ENCODE results near the gene MGAT2.
A peak's percentile ranks its signal among the peaks of the same experiment; 100 is the strongest.
"Not testable (repeated sequence)": the region's sequence is repeated elsewhere in the genome, so short reads cannot be mapped to it uniquely, and the experiment has no call there.

MGAT2 gene

DNA sequence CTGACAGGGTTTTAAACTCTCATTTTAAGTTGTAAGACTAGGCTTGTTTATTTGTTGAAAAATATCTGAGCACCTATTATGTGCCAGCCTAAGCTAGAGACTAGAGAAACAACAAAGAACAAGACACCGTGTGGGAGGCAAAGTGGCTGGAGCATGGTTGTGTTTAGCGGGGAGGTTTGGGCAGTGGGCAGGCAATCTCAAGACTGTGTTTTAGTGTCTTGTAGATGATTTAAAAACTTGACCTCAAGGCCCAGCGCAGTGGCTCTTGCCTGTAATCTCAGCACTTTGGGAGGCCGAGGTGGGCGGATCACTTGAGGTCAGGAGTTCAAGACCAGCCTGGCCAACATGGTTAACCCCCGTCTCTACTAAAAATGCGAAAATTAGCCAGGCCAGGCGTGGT is 7.9 kb upstream of the MGAT2 start:
- DNase-seq = no peak

DNA sequence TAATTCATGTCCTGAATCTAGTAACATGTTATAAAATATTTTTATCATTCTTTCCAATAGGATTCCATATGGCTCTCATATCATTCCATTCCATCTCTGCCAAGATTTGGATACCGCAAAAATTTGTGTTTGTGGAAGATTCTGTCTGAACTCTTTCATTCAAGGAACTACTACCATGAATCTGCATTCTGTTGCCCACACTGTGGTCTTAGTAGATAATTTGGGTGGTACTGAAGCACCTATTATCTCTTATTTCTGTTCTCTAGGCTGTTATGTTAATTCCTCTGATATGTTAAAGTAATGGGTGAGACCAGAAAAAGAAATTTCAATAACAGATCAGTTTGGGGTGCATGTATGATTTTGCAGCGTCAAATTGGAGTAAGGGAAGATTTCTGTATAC is 6.4 kb upstream of the MGAT2 start:
- no peak for DNase-seq

DNA sequence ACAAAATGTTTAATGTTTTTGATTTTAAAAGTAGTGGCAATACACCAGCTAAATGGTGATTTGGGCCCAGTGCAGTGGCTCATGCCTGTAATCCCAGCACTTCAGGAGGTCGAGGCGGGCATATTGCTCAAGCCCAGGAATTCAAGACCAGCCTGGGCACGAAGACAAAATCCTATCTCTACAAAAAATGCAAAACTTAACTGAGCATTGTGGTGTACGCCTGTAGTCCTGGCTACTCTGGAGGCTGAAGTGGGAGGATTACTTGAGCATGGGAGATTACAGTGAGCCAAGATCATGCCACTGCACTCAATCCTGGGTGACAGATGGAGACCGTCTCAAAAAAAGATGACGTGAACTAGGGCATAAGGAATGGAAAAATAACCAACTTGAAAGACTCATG is 4.8 kb upstream of the MGAT2 start:
- no peak for DNase-seq

DNA sequence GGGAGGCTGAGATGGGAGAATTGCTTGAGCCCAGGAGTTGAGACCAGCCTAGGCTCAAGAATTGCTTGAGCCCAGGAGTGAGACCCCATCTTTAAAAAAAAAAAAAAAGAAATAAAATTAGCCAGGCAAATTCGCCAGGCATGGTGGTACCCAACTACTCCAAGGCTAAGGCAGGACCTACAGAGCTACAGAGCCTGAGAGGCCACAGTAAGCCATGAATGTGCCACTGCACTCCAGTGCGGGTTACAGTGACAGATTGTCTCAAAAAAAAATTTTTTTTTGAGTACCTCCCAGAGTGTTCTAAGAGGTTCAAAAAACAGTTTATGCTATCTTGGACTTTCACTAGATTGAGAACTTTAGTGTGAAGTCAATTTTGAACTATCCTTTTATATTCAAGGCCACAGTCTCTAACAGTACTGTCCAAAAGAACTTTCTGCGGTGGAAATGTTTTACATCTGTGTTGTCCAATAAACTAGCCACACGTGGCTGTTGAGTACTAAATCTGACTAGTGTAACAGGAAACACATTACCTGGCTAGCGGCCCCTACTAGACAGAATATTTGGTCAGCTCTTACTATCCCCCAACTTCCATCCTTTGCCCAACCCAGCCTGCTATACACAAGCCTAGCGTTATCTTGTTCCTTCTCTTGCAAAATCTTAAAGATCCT is 2.6 kb upstream of the MGAT2 start:
- DNase-seq = no peak

GRCh38 chr14:49619273-49619672 is 1.3 kb upstream of the MGAT2 start:
- DNase-seq = not testable (repeated sequence)

- no peak for DNase-seq
Observed at GRCh38 chr14:49619730-49620129, 869 bp upstream of the MGAT2 start.

- no peak for DNase-seq
Observed at GRCh38 chr14:49621114-49621881, 699 bp downstream of the MGAT2 start.

- DNase-seq = no peak
Observed at GRCh38 chr14:49622022-49622607, 1.5 kb downstream of the MGAT2 start.

- no peak for DNase-seq
Observed at GRCh38 chr14:49623387-49623786, 2.8 kb downstream of the MGAT2 start.

GRCh38 chr14:49623941-49624839 is 3.6 kb downstream of the MGAT2 start:
- no peak for DNase-seq

DNA sequence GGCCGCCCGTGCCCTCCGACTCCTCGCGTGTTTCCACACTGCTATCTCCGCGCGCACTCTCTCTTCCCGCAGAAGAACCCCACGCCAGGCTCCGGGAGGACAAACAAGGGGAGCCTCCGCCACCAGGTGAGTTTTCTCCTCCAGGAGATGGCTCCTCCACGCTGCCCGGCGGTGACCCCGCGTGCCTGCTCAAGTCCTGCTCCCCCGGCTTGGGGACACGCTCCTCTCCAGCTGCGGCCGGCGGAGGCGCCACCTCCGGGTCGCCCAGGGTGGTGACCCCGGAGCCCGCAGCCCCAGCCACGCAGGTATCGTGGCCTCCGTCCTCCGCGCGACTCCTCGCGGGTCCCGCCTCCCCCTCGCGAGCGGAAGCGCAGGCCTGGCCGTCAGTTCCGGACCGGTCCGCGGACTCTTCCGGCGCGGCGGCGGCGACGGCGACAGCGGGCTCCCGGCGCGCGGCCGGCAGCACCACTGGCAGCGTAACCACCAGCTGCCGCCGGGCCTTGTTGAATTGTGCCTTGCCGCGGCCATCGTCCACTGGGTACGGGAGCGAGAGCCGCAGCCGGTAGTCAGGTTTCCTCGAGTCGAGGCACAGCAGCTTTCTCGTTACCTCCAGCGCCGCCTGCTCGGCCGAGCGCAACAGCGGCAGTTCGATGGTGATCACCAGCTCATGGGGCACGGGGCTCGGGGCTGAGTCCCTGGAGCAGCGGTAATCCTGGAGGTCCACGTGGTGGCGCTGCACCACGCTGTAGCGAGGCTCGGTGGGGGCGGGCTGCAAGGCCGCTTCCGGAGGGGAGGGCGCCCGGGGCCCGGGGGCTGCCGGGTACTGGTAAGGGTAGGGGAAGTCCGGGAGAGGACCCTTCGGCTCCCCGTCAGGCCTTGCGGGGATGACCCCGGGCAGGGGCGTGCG is 13.3 kb downstream of the MGAT2 start:
- DNase-seq = peak; percentile 87

DNA sequence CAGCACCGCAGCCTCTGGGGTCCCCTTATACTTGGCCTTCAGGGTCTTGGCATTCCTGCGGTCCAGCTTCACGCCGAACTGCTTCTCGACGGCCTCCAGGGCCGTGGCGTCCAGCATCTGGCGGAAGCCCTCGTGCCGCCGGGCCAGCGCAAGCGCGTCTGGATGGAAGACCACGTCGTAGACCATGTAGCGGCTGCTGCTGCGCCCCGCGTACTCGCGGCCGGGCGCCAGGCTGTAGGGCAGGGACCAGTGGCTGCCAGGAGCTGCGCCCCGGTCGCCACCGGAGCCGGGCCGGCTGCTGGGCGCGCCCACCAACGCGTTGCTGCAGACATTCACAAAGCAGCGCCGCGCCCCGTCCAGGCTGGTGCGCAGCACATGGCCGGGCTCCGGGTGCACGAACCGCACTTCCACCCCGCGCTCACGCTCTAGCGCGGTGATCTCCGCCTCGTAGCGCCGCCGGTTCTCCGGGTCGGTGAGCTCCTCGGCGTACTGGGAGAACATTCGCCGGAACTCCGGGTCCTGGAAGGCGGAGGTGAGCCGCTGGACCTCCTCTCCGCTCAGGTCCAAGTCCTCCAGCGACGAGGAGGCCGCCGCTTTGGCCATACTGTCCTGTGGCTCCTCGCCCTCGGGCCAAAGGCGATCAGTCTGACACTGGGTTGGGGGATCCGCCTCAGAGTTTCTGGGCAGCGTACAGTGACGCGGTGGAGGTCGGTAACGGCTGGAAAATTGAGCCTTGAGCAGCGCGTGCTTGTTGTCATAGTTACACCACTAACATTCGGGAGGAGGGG is 14.1 kb downstream of the MGAT2 start, which contains the start of gene DNAAF2:
Gene DNAAF2, minus strand, starts transcription at position 698 of the 788 bp plus-strand sequence. Its CDS starts 95 bp downstream, at position 603.
- peak; percentile 61 for DNase-seq

DNA sequence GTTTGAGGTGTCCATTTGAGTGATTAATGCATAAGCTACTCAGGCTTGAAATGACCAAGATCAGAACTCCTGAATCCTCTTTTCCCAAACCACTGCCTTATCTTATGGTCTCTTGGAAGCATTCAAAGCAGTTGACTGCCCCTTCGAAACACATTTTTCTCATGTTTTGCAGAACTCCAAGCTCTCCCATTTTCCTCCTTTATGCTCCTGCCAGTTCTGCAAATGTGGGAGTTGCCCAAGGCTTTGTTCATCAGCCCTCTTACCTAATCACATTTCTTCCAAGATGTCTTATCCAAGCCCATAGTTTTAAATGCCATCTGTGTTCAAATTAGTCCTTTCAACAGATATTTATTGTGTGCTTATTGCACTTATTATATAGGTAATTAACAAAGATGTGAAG is 16.3 kb downstream of the MGAT2 start:
- DNase-seq = no peak

GRCh38 chr14:49637534-49638078 is 17.0 kb downstream of the MGAT2 start:
- DNase-seq = no peak

GRCh38 chr14:49640540-49641417 is 20.2 kb downstream of the MGAT2 start:
- DNase-seq = no peak

DNA sequence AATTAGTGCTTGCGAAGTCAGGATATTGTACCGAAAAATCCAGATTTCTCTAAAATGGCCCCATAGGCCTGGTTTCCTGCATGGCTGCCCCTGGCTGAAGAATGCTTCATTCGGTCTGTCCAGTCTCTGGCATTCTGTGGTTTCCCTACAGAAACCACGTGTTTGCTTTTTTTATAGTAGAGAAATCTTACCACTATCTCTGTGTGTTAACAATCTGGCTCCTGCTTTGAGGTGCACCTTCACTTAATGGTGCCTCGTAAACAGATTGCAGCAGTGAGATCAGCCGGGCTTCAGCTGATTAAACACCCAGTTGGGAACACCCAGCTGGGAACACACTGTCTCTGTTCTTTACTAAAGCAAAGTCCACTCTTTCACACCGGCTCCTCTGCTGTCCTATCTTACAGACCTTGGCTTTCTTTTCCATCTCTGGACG is 21.1 kb downstream of the MGAT2 start:
- DNase-seq = no peak

DNA sequence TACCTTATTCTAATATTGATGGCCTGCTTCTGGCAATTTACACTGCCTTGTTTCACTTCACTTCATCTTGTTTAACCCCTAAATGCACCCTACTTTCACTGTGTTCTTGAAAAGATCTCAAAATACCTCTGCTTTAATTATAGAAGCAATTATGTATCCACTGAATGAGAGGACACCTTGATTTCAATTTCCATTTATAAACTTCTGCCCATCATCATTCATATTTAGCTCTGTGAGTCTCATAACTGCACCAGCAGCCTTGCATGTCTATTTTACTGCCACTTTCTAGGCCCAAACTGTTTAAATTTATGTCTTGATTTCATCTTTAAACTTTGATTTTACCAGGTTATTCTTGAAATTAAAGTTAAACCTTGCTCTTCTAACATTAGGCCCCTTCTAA is 21.6 kb downstream of the MGAT2 start:
- no peak for DNase-seq

- DNase-seq = no peak
Observed at GRCh38 chr14:49653508-49653907, 32.9 kb downstream of the MGAT2 start.

DNA sequence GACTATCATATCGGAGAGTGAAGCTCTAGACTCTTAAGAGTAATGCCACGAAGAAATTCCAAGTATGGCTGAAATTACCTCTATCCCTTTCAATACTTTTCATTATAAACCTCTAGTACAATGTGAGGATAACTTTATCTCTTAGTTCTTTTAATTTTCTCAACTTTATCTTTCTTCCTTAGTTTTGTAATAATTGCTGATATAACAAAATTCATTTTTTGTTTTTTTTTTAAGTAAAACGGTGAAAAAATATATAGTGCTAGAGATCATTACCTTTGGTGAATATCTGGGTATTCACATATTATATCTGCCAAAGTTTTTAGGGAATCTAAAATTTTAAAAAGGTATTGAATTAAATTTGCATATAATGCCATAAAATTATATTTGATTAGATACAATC is 33.9 kb downstream of the MGAT2 start:
- DNase-seq = no peak

DNA sequence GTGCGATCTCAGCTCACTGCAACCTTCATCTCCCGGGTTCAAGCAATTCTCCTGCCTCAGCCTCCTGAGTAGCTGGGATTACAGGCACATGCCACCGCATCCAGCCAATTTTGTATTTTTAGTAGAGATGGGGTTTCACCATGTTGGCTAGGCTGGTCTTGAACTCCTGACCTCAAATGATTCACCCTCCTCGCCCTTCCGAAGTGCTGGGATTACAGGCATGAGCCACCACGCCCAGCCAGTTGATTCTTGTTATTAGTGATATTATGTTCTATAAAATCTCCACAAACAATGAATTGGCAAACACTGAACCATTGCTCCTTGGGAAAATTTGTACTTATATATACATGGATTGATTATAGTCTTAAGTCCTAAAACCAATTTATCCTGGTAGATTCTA is 36.9 kb downstream of the MGAT2 start:
- DNase-seq = not testable (repeated sequence)
